Mesendoderm (in vitro differentiated cells): ENCODE measurements around the gene ZNF320.
"Not testable (repeated sequence)": the region's sequence is repeated elsewhere in the genome, so short reads cannot be mapped to it uniquely, and the experiment has no call there.

ENCODE experiments used
- DNase-seq: peaks from one replicate; pipeline ENCODE4 v3.0.0; 2013
- H2AK5ac ChIP-seq: 2 replicates; pipeline ENCODE4 v1.6.1; 2013; ENCODE audit warnings: low read length, inconsistent platforms
- H2BK120ac ChIP-seq: 2 replicates; pipeline ENCODE4 v1.6.1; 2013; ENCODE audit warnings: low read depth, mild to moderate bottlenecking, low read length, moderate library complexity, mixed read lengths
- H2BK15ac ChIP-seq: replicated peaks from 2 replicates; pipeline ENCODE4 v1.6.1; 2013; ENCODE audit warnings: low read depth, mild to moderate bottlenecking, moderate library complexity
- H2BK5ac ChIP-seq: 2 replicates; pipeline ENCODE4 v1.6.1; 2013; ENCODE audit warnings: low read length, inconsistent platforms
- H3K18ac ChIP-seq: 2 replicates; pipeline ENCODE4 v1.6.1; 2013; ENCODE audit warnings: mild to moderate bottlenecking, low read length, mixed read lengths
- H3K23ac ChIP-seq: one replicate; pipeline ENCODE4 v1.6.1; 2013; ENCODE audit warnings: low read length
- H3K27ac ChIP-seq: 2 replicates; pipeline ENCODE4 v1.5.1; 2013; ENCODE audit warnings: low read depth, mild to moderate bottlenecking, inconsistent platforms, low read length, moderate library complexity
- H3K27me3 ChIP-seq: 2 replicates; pipeline ENCODE4 v1.6.1; 2013; ENCODE audit warnings: low read length, control low read depth, mild to moderate bottlenecking, inconsistent platforms; ENCODE audit not compliant: insufficient read depth, poor library complexity
- H3K36me3 ChIP-seq: 2 replicates; pipeline ENCODE4 v1.6.1; 2013; ENCODE audit warnings: low read length, inconsistent platforms; ENCODE audit not compliant: control insufficient read depth, insufficient read depth
- H3K4ac ChIP-seq: one replicate; pipeline ENCODE4 v1.6.1; 2013; ENCODE audit warnings: low read depth, mild to moderate bottlenecking, low read length, moderate library complexity
- H3K4me1 ChIP-seq: 2 replicates; pipeline ENCODE4 v1.6.1; 2013; ENCODE audit warnings: low read depth, low read length, inconsistent platforms; ENCODE audit not compliant: control insufficient read depth
- H3K4me2 ChIP-seq: 2 replicates; pipeline ENCODE4 v1.6.1; 2013; ENCODE audit warnings: low read length
- H3K4me3 ChIP-seq: 2 replicates; pipeline ENCODE4 v1.5.1; 2013; ENCODE audit warnings: mild to moderate bottlenecking, low read length
- H3K56ac ChIP-seq: one replicate; pipeline ENCODE4 v1.6.1; 2013; ENCODE audit warnings: low read length
- H3K79me1 ChIP-seq: 2 replicates; pipeline ENCODE4 v1.6.1; 2013; ENCODE audit warnings: low read length, inconsistent platforms
- H3K79me2 ChIP-seq: 2 replicates; pipeline ENCODE4 v1.6.1; 2013; ENCODE audit warnings: mild to moderate bottlenecking, low read length; ENCODE audit not compliant: control insufficient read depth, insufficient read depth
- H3K9ac ChIP-seq: 2 replicates; pipeline ENCODE4 v1.6.1; 2013; ENCODE audit warnings: low read length, inconsistent platforms
- H4K5ac ChIP-seq: one replicate; pipeline ENCODE4 v1.6.1; 2013; ENCODE audit warnings: low read length
- H4K8ac ChIP-seq: one replicate; pipeline ENCODE4 v1.6.1; 2013; ENCODE audit warnings: low read depth, mild to moderate bottlenecking, control low read depth, low read length, moderate library complexity
- WGBS: extraction: QIAGEN DNeasy Blood & Tissue Kit; methylation state at CpG from one replicate; pipeline ENCODE4 v1.1.7; 2013; ENCODE audit warnings: low lambda C conversion rate, missing lambda C conversion rate; ENCODE audit not compliant: insufficient coverage; ENCODE audit errors: extremely low coverage; 5-methylcytosine and 5-hydroxymethylcytosine counted together

The ZNF320 gene

GRCh38 chr19:52923778-52924593 lies 26.6 kb upstream of the ZNF320 start:
- Histone ChIP-seq H3K4me1 (no peaks in the 10 kb centered on the region), H3K79me2 (no peaks in the 10 kb centered on the region), H3K4me3 (no peak overlapping the region), H2BK5ac (no peak overlapping the region), H3K27me3 (no peaks in the 10 kb centered on the region), H2BK15ac (no peak overlapping the region), H3K56ac (no peak overlapping the region), H3K9ac (peak overlapping the region; percentile 16), H2BK120ac (no peak overlapping the region), H2AK5ac (no peak overlapping the region), H4K5ac (no peak overlapping the region), H3K4ac (no peak overlapping the region), H3K4me2 (no peak overlapping the region), H3K18ac (no peak overlapping the region), H3K36me3 (no peaks in the 10 kb centered on the region), H3K27ac (no peak overlapping the region), H4K8ac (peak overlapping the region; percentile 1), H3K23ac (no peak overlapping the region), H3K79me1 (no peaks in the 10 kb centered on the region)
- DNase-seq: peak; percentile 83
- WGBS: no CpG with 5 or more reads among the region's 18 CpGs

- Histone ChIP-seq H3K18ac (peak within 1 kb of the TSS; percentile 78), H2AK5ac (no peak within 1 kb of the TSS), H3K27me3 (no peaks in the 10 kb centered on the region), H3K56ac (peak within 1 kb of the TSS; percentile 97), H3K4me3 (peak within 1 kb of the TSS; percentile 94), H4K5ac (peak within 1 kb of the TSS; percentile 81), H3K9ac (peak within 1 kb of the TSS; percentile 98), H3K79me2 (no peaks in the 10 kb centered on the region), H3K4me2 (peak within 1 kb of the TSS; percentile 88), H2BK15ac (no peak within 1 kb of the TSS), H2BK5ac (peak within 1 kb of the TSS; percentile 85), H3K4me1 (no peaks in the 10 kb centered on the region), H3K36me3 (no peaks in the 10 kb centered on the region), H3K23ac (no peak within 1 kb of the TSS), H3K4ac (peak within 1 kb of the TSS; percentile 63), H4K8ac (peak within 1 kb of the TSS; percentile 1), H2BK120ac (no peak within 1 kb of the TSS), H3K79me1 (no peaks in the 10 kb centered on the region), H3K27ac (peak within 1 kb of the TSS; percentile 85)
- WGBS: no CpG with 5 or more reads among the region's 55 CpGs
- DNase-seq: peak; percentile 92
Observed at GRCh38 chr19:52922841-52923777, 25.7 kb upstream of the ZNF320 start, which contains the start of gene ZNF888. ZNF888 (minus strand) TSS chr19:52923428; CDS start chr19:52917873, 5,555 bp downstream.

- Histone ChIP-seq H3K9ac (no peak overlapping the region), H3K18ac (no peak overlapping the region), H3K27me3 (no peaks in the 10 kb centered on the region), H3K4ac (no peak overlapping the region), H2BK120ac (no peak overlapping the region), H3K79me2 (no peaks in the 10 kb centered on the region), H3K36me3 (peaks cover 1% of the 10 kb centered on the region), H3K4me2 (no peak overlapping the region), H3K4me3 (no peak overlapping the region), H4K8ac (no peak overlapping the region), H2AK5ac (no peak overlapping the region), H3K4me1 (no peaks in the 10 kb centered on the region), H2BK15ac (no peak overlapping the region), H3K27ac (no peak overlapping the region), H3K23ac (no peak overlapping the region), H4K5ac (no peak overlapping the region), H3K79me1 (no peaks in the 10 kb centered on the region), H3K56ac (no peak overlapping the region), H2BK5ac (no peak overlapping the region)
- WGBS: no CpG with 5 or more reads among the region's 5 CpGs
- DNase-seq: no peak
Observed at GRCh38 chr19:52917531-52917930, 20.1 kb upstream of the ZNF320 start.

- H3K4me3 ChIP-seq: no peak overlapping the region
- H2AK5ac ChIP-seq: no peak overlapping the region
- no peak overlapping the region for H3K27ac ChIP-seq
- H2BK120ac ChIP-seq: no peak overlapping the region
- H2BK15ac ChIP-seq: no peak overlapping the region
- H2BK5ac ChIP-seq: no peak overlapping the region
- no peak overlapping the region for H3K9ac ChIP-seq
- H3K27me3 ChIP-seq: no peaks in the 10 kb centered on the region
- no CpG with 5 or more reads among the region's 1 CpG for WGBS
- no peak overlapping the region for H4K8ac ChIP-seq
- no peaks in the 10 kb centered on the region for H3K79me2 ChIP-seq
- no peaks in the 10 kb centered on the region for H3K4me1 ChIP-seq
- H3K36me3 ChIP-seq: peaks cover 5% of the 10 kb centered on the region
- no peak overlapping the region for H4K5ac ChIP-seq
- no peak overlapping the region for H3K4ac ChIP-seq
- H3K23ac ChIP-seq: no peak overlapping the region
- H3K79me1 ChIP-seq: no peaks in the 10 kb centered on the region
- H3K56ac ChIP-seq: no peak overlapping the region
- no peak overlapping the region for H3K4me2 ChIP-seq
- DNase-seq: no peak
- no peak overlapping the region for H3K18ac ChIP-seq
Observed at GRCh38 chr19:52910648-52911047, 13.2 kb upstream of the ZNF320 start.

GRCh38 chr19:52904052-52904780 lies 6.8 kb upstream of the ZNF320 start:
- not testable (repeated sequence) for H3K4me3 ChIP-seq, H3K36me3 ChIP-seq, H3K27me3 ChIP-seq, H4K5ac ChIP-seq, H3K56ac ChIP-seq, H3K23ac ChIP-seq, H3K4me1 ChIP-seq, H2BK15ac ChIP-seq, H2AK5ac ChIP-seq, H2BK120ac ChIP-seq, H3K18ac ChIP-seq, H3K79me2 ChIP-seq, H3K4me2 ChIP-seq, H2BK5ac ChIP-seq, H3K27ac ChIP-seq, H4K8ac ChIP-seq, H3K9ac ChIP-seq, H3K79me1 ChIP-seq
- peak; percentile 18 for DNase-seq
- peak overlapping the region; percentile 16 for H3K4ac ChIP-seq
- WGBS: no CpG with 5 or more reads among the region's 16 CpGs
